DMS 273 (cell line): ENCODE results near the gene SUPT6H.

Source experiments
- DNase-seq: peaks from one replicate; lab custom pipeline; 2025; ENCODE audit not compliant: unreplicated experiment; lab: John Stamatoyannopoulos, UW

Gene SUPT6H

GRCh38 chr17:28661635-28662526 is at the start of gene SUPT6H, which contains the start of gene SDF2:
Gene SUPT6H, plus strand, starts transcription at chr17:28662205. Its CDS starts 11,197 bp downstream, at chr17:28673402.
Gene SDF2, minus strand, starts transcription at chr17:28661906. Its CDS starts 30 bp downstream, at chr17:28661876.
- peak; percentile 96 for DNase-seq

GRCh38 chr17:28612531-28612930 is 49.5 kb upstream of the SUPT6H start:
- DNase-seq: no peak

- DNase-seq: peak; percentile 64
Measured at GRCh38 chr17:28612936-28613872, 48.8 kb upstream of the SUPT6H start.

GRCh38 chr17:28613931-28614381 is 48.0 kb upstream of the SUPT6H start, which contains the start of gene RSKR:
Gene RSKR, minus strand, starts transcription at chr17:28614185. Its CDS starts 24 bp downstream, at chr17:28614161.
- DNase-seq: no peak

GRCh38 chr17:28615260-28615940 is 46.6 kb upstream of the SUPT6H start:
- DNase-seq: no peak

GRCh38 chr17:28616281-28616680 is 45.7 kb upstream of the SUPT6H start:
- no peak for DNase-seq

GRCh38 chr17:28618464-28618863 is 43.5 kb upstream of the SUPT6H start:
- no peak for DNase-seq

GRCh38 chr17:28620010-28620409 is 42.0 kb upstream of the SUPT6H start:
- no peak for DNase-seq

- DNase-seq: no peak
Measured at GRCh38 chr17:28622186-28622585, 39.8 kb upstream of the SUPT6H start.

- no peak for DNase-seq
Measured at GRCh38 chr17:28623696-28624095, 38.3 kb upstream of the SUPT6H start.

GRCh38 chr17:28624148-28624547 is 37.9 kb upstream of the SUPT6H start:
- no peak for DNase-seq

- no peak for DNase-seq
Measured at GRCh38 chr17:28626818-28627217, 35.2 kb upstream of the SUPT6H start.

- no peak for DNase-seq
Measured at GRCh38 chr17:28634206-28634865, 27.7 kb upstream of the SUPT6H start.

- no peak for DNase-seq
Measured at GRCh38 chr17:28635506-28635905, 26.5 kb upstream of the SUPT6H start.

- DNase-seq: no peak
Measured at GRCh38 chr17:28641579-28641978, 20.4 kb upstream of the SUPT6H start.

GRCh38 chr17:28643983-28644786 is 17.8 kb upstream of the SUPT6H start:
- DNase-seq: peak; percentile 79

- peak; percentile 98 for DNase-seq
Measured at GRCh38 chr17:28644787-28645575, 17.0 kb upstream of the SUPT6H start, which contains the start of gene BLTP2. Gene BLTP2, minus strand, starts transcription at chr17:28645158. Its CDS starts 102 bp downstream, at chr17:28645056.

GRCh38 chr17:28645576-28645939 is 16.4 kb upstream of the SUPT6H start:
- DNase-seq: no peak
